ENCODE data around the gene TRIO.

The TRIO gene

DNA sequence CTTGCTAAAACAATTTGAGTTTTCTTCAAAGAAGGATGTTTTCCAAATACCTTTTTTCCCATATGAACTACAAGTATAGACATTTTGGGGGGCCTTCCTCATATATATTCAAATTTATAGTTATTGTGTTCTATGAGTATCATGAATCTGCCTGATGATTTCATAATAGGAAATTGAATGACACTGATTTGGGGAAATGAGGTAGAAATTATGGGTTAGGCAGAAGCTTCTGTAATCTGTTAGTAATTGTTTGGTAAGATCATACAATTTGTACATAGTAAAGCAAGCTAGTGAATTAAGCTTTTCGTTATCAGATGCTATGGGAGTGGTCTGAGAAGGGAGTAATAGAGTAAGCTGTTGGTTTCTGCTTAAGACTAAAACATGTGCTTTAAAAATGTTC is 98.0 kb downstream of the TRIO start:
- H3K27me3 ChIP-seq (replicated peaks; ENCODE audit: control insufficient read depth, insufficient read depth, low read length) = no peaks in the 10 kb centered on the region
- H3K4me3 ChIP-seq (replicated peaks; ENCODE audit: low read depth, low read length) = no peak overlapping the region
- TF ChIP-seq, protein P1, sequence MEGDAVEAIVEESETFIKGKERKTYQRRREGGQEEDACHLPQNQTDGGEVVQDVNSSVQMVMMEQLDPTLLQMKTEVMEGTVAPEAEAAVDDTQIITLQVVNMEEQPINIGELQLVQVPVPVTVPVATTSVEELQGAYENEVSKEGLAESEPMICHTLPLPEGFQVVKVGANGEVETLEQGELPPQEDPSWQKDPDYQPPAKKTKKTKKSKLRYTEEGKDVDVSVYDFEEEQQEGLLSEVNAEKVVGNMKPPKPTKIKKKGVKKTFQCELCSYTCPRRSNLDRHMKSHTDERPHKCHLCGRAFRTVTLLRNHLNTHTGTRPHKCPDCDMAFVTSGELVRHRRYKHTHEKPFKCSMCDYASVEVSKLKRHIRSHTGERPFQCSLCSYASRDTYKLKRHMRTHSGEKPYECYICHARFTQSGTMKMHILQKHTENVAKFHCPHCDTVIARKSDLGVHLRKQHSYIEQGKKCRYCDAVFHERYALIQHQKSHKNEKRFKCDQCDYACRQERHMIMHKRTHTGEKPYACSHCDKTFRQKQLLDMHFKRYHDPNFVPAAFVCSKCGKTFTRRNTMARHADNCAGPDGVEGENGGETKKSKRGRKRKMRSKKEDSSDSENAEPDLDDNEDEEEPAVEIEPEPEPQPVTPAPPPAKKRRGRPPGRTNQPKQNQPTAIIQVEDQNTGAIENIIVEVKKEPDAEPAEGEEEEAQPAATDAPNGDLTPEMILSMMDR (IDR thresholded peaks at IDR 0.05; ENCODE audit: insufficient read depth, low read length, poor library complexity, severe bottlenecking) = no peak
- no peak for DNase-seq (ENCODE audit: extremely low read depth, insufficient read length)
- peaks cover 2% of the 10 kb centered on the region for H3K36me3 ChIP-seq (ENCODE audit: control insufficient read depth, insufficient read depth, low read length)

DNA sequence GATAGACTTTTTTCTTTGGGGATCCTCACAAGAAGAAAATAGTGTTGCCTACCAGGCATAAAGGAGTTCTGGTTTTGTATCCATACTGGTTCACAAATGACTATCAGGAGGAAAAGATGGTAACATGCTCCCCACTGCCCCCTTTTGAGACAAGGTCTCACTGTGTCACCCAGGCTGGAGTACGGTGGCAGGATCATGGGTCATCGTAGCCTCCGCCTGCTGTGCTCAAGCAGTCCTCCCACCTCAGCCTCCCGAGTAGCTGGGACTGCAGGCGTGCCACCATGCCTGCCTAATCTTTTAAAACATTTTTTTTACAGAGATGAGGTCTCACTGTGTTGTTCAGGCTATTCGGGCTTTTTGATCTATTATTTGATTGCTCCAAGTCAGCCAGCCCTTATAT is 99.3 kb downstream of the TRIO start:
- no peak overlapping the region for H3K4me3 ChIP-seq (replicated peaks; ENCODE audit: low read depth, low read length)
- H3K27me3 ChIP-seq (replicated peaks; ENCODE audit: control insufficient read depth, insufficient read depth, low read length) = no peaks in the 10 kb centered on the region
- H3K36me3 ChIP-seq (ENCODE audit: control insufficient read depth, insufficient read depth, low read length) = peaks cover 2% of the 10 kb centered on the region
- no peak for DNase-seq (ENCODE audit: extremely low read depth, insufficient read length)
- TF ChIP-seq, protein P1 (IDR thresholded peaks at IDR 0.05; ENCODE audit: insufficient read depth, low read length, poor library complexity, severe bottlenecking) = no peak

DNA sequence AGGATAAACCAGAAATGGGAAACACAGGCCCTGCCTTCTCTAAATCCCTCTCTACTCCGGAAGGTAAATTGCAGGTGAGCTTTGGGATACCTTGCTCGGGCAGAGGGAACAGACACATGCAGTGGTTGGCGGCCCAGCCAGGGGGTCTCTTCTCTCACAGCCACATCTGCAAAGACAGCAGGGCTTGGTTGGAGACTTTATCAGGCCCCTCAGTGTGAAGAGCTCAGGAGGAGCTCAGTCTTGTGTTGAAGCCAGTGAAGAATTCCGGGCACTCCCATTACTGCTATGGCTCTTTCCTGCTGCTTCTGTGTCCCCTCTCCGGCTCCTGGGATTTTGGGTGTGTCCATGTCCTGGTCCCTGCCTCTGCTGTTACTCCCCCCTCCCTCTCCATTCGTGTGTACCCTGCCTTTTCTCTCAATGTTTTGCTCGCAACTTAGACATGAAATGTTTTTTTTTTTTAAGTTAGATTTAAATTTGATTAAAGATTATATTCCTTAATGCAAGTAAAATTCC is 99.8 kb downstream of the TRIO start:
- no peak overlapping the region for H3K4me3 ChIP-seq (replicated peaks; ENCODE audit: low read depth, low read length)
- TF ChIP-seq, protein P1 (IDR thresholded peaks at IDR 0.05; ENCODE audit: insufficient read depth, low read length, poor library complexity, severe bottlenecking) = no peak
- DNase-seq (ENCODE audit: extremely low read depth, insufficient read length) = no peak
- H3K36me3 ChIP-seq (ENCODE audit: control insufficient read depth, insufficient read depth, low read length) = peaks cover 2% of the 10 kb centered on the region
- H3K27me3 ChIP-seq (replicated peaks; ENCODE audit: control insufficient read depth, insufficient read depth, low read length) = no peaks in the 10 kb centered on the region

DNA sequence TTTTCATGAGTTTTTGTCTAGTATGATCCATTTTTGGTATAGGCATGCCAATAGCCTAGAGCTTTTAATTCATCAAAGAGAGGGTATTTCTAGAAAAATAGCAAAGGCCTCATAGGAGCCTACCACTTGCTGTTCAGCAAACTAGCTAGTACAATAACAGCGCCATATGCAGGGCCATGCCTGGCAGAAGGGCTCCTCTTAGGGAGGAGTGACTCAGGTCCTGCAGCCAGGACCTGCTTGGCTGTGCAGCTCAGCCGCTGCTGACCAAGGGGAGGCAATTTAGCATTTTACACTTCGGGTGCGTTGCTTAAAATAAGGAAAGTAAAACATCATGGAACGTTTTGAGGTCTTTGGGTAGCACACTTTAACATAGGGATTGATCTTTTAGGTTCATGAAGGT is 100.6 kb downstream of the TRIO start:
- no peak overlapping the region for H3K4me3 ChIP-seq (replicated peaks; ENCODE audit: low read depth, low read length)
- DNase-seq (ENCODE audit: extremely low read depth, insufficient read length) = no peak
- peaks cover 2% of the 10 kb centered on the region for H3K36me3 ChIP-seq (ENCODE audit: control insufficient read depth, insufficient read depth, low read length)
- no peaks in the 10 kb centered on the region for H3K27me3 ChIP-seq (replicated peaks; ENCODE audit: control insufficient read depth, insufficient read depth, low read length)
- TF ChIP-seq, protein P1 (IDR thresholded peaks at IDR 0.05; ENCODE audit: insufficient read depth, low read length, poor library complexity, severe bottlenecking) = no peak

DNA sequence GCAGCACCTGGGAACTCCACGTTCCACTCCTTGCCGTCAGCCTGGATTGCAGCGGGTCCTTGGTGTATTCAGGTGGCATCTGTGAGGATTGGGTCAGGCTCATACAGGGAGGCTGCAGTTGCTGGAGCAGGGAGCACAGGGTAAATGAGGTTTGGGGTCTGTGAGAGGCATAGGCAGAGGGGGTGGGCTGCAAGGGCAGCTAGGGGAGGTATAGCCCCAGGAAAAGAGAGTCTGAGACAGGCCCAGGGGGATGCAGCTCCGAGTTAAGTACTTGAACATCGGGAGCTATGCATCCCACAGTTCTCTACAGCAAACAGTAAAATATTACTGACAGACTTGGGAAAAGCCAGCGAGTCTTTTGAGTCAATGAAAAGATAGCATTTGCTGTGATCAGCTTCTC is 101.6 kb downstream of the TRIO start:
- DNase-seq (ENCODE audit: extremely low read depth, insufficient read length) = no peak
- no peak overlapping the region for H3K4me3 ChIP-seq (replicated peaks; ENCODE audit: low read depth, low read length)
- TF ChIP-seq, protein P1 (IDR thresholded peaks at IDR 0.05; ENCODE audit: insufficient read depth, low read length, poor library complexity, severe bottlenecking) = no peak
- H3K36me3 ChIP-seq (ENCODE audit: control insufficient read depth, insufficient read depth, low read length) = peaks cover 2% of the 10 kb centered on the region
- H3K27me3 ChIP-seq (replicated peaks; ENCODE audit: control insufficient read depth, insufficient read depth, low read length) = no peaks in the 10 kb centered on the region
